Gastroesophageal sphincter (tissue), 3 donors: ENCODE measurements around the gene FBXW11.

Source experiments
- CTCF ChIP-seq, 4 experiments: fragments of 200-600 bp in 2 of 4; fragments of 450-650 bp in 2 of 4; sonication (generic) in 1 of 4; IDR thresholded peaks; one replicate each; pipeline ENCODE4 v1.5.1; 2017 to 2019; ENCODE audit warnings: antibody characterized with exemption in 4 of 4, mild to moderate bottlenecking in 2 of 4, moderate library complexity in 2 of 4
- EP300 ChIP-seq: sonication (generic); formaldehyde crosslinking; IDR thresholded peaks from one replicate; pipeline ENCODE4 v1.6.1; 2017; ENCODE audit warnings: antibody characterized with exemption, mild to moderate bottlenecking
- POLR2A ChIP-seq, 2 donors: fragments of 450-650 bp; IDR thresholded peaks; one replicate each; pipeline ENCODE4 v1.6.1; 2017; ENCODE audit warnings: antibody characterized with exemption in 2 of 2, mild to moderate bottlenecking in 2 of 2, moderate library complexity in 1 of 2
- POLR2AphosphoS5 ChIP-seq: sonication (generic); formaldehyde crosslinking; IDR thresholded peaks from one replicate; pipeline ENCODE4 v1.6.1; 2017; ENCODE audit warnings: antibody characterized with exemption

- TF ChIP-seq CTCF (IDR thresholded peaks at IDR 0.05) (no peak), POLR2AphosphoS5 (no peak), POLR2A (IDR thresholded peaks at IDR 0.05) (no peak), EP300 (no peak)
Measured at GRCh38 chr5:171979606-171980005, 26.8 kb downstream of the FBXW11 start.
